ENCODE measurements around the gene PIP.
"Not testable (repeated sequence)": the region's sequence is repeated elsewhere in the genome, so short reads cannot be mapped to it uniquely, and the experiment has no call there.

The PIP gene

GRCh38 chr7:143126146-143126545 lies 5.7 kb upstream of the PIP start:
- Histone ChIP-seq H3K36me3 (ENCODE audit: control insufficient read depth, insufficient read depth, low read length, severe bottlenecking) (no peaks in the 10 kb centered on the region), H3K9me3 (ENCODE audit: control insufficient read depth, low read length) (peaks cover 3% of the 10 kb centered on the region), H3K4me1 (ENCODE audit: control insufficient read depth, insufficient read depth, low read length) (peaks cover 5% of the 10 kb centered on the region), H3K9ac (ENCODE audit: low read length) (no peak overlapping the region), H3K4me3 (ENCODE audit: low read length) (no peak overlapping the region), H3K27me3 (replicated peaks; ENCODE audit: control insufficient read depth, insufficient read depth, low read length) (no peaks in the 10 kb centered on the region)
- DNase-seq (ENCODE audit: low read depth) = peak; percentile 91

GRCh38 chr7:143129051-143129450 lies 2.8 kb upstream of the PIP start:
- peaks cover 5% of the 10 kb centered on the region for H3K4me1 ChIP-seq (ENCODE audit: control insufficient read depth, insufficient read depth, low read length)
- no peak for DNase-seq (ENCODE audit: low read depth)
- H3K27me3 ChIP-seq (replicated peaks; ENCODE audit: control insufficient read depth, insufficient read depth, low read length) = no peaks in the 10 kb centered on the region
- peaks cover 3% of the 10 kb centered on the region for H3K9me3 ChIP-seq (ENCODE audit: control insufficient read depth, low read length)
- no peak overlapping the region for H3K4me3 ChIP-seq (ENCODE audit: low read length)
- no peak overlapping the region for H3K9ac ChIP-seq (ENCODE audit: low read length)
- H3K36me3 ChIP-seq (ENCODE audit: control insufficient read depth, insufficient read depth, low read length, severe bottlenecking) = no peaks in the 10 kb centered on the region

GRCh38 chr7:143129477-143129876 lies 2.4 kb upstream of the PIP start:
- Histone ChIP-seq H3K4me1 (ENCODE audit: control insufficient read depth, insufficient read depth, low read length) (peaks cover 5% of the 10 kb centered on the region), H3K36me3 (ENCODE audit: control insufficient read depth, insufficient read depth, low read length, severe bottlenecking) (no peaks in the 10 kb centered on the region), H3K27me3 (replicated peaks; ENCODE audit: control insufficient read depth, insufficient read depth, low read length) (no peaks in the 10 kb centered on the region), H3K4me3 (ENCODE audit: low read length) (no peak overlapping the region), H3K9ac (ENCODE audit: low read length) (no peak overlapping the region), H3K9me3 (ENCODE audit: control insufficient read depth, low read length) (peaks cover 3% of the 10 kb centered on the region)
- no peak for DNase-seq (ENCODE audit: low read depth)

- Histone ChIP-seq H3K27me3 (replicated peaks; ENCODE audit: control insufficient read depth, insufficient read depth, low read length) (no peaks in the 10 kb centered on the region), H3K4me3 (ENCODE audit: low read length) (no peak overlapping the region), H3K36me3 (ENCODE audit: control insufficient read depth, insufficient read depth, low read length, severe bottlenecking) (no peaks in the 10 kb centered on the region), H3K9me3 (ENCODE audit: control insufficient read depth, low read length) (peaks cover 3% of the 10 kb centered on the region), H3K9ac (ENCODE audit: low read length) (no peak overlapping the region), H3K4me1 (ENCODE audit: control insufficient read depth, insufficient read depth, low read length) (peaks cover 4% of the 10 kb centered on the region)
- no peak for DNase-seq (ENCODE audit: low read depth)
Measured at GRCh38 chr7:143130541-143130940, 1.3 kb upstream of the PIP start.

- H3K27me3 ChIP-seq (replicated peaks; ENCODE audit: control insufficient read depth, insufficient read depth, low read length) = no peaks in the 10 kb centered on the region
- H3K36me3 ChIP-seq (ENCODE audit: control insufficient read depth, insufficient read depth, low read length, severe bottlenecking) = no peaks in the 10 kb centered on the region
- no peak overlapping the region for H3K4me3 ChIP-seq (ENCODE audit: low read length)
- H3K4me1 ChIP-seq (ENCODE audit: control insufficient read depth, insufficient read depth, low read length) = peaks cover 2% of the 10 kb centered on the region
- no peaks in the 10 kb centered on the region for H3K9me3 ChIP-seq (ENCODE audit: control insufficient read depth, low read length)
- peak; percentile 77 for DNase-seq (ENCODE audit: low read depth)
- H3K9ac ChIP-seq (ENCODE audit: low read length) = no peak overlapping the region
Measured at GRCh38 chr7:143147070-143147469, 15.2 kb downstream of the PIP start.

- Histone ChIP-seq H3K9ac (ENCODE audit: low read length) (no peak overlapping the region), H3K27me3 (replicated peaks; ENCODE audit: control insufficient read depth, insufficient read depth, low read length) (no peaks in the 10 kb centered on the region), H3K36me3 (ENCODE audit: control insufficient read depth, insufficient read depth, low read length, severe bottlenecking) (no peaks in the 10 kb centered on the region), H3K4me3 (ENCODE audit: low read length) (no peak overlapping the region), H3K9me3 (ENCODE audit: control insufficient read depth, low read length) (no peaks in the 10 kb centered on the region), H3K4me1 (ENCODE audit: control insufficient read depth, insufficient read depth, low read length) (peaks cover 2% of the 10 kb centered on the region)
- no peak for DNase-seq (ENCODE audit: low read depth)
Measured at GRCh38 chr7:143148050-143148449, 16.2 kb downstream of the PIP start.

GRCh38 chr7:143148651-143149050 lies 16.8 kb downstream of the PIP start:
- no peaks in the 10 kb centered on the region for H3K9me3 ChIP-seq (ENCODE audit: control insufficient read depth, low read length)
- H3K36me3 ChIP-seq (ENCODE audit: control insufficient read depth, insufficient read depth, low read length, severe bottlenecking) = no peaks in the 10 kb centered on the region
- DNase-seq (ENCODE audit: low read depth) = no peak
- H3K9ac ChIP-seq (ENCODE audit: low read length) = no peak overlapping the region
- peaks cover 2% of the 10 kb centered on the region for H3K4me1 ChIP-seq (ENCODE audit: control insufficient read depth, insufficient read depth, low read length)
- no peaks in the 10 kb centered on the region for H3K27me3 ChIP-seq (replicated peaks; ENCODE audit: control insufficient read depth, insufficient read depth, low read length)
- H3K4me3 ChIP-seq (ENCODE audit: low read length) = no peak overlapping the region

DNA sequence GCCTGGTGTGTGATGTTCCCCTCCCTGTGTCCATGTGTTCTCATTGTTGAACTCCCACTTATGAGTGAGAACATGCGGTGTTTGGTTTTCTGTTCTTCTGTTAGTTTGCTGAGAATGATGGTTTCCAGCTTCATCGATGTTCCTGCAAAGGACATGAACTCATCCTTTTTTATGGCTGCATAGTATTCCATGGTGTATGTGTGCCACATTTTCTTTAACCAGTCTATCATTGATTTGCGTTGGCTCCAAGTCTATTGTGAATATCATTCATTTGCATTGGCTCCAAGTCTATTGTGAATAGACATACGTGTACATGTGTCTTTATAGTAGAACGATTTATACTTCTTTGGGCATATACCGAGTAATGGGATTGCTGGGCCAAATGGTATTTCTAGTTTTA lies 18.8 kb downstream of the PIP start:
- not testable (repeated sequence) for H3K9me3 ChIP-seq (ENCODE audit: control insufficient read depth, low read length); H3K27me3 ChIP-seq (replicated peaks; ENCODE audit: control insufficient read depth, insufficient read depth, low read length); H3K4me1 ChIP-seq (ENCODE audit: control insufficient read depth, insufficient read depth, low read length); H3K9ac ChIP-seq (ENCODE audit: low read length); H3K36me3 ChIP-seq (ENCODE audit: control insufficient read depth, insufficient read depth, low read length, severe bottlenecking); DNase-seq (ENCODE audit: low read depth); H3K4me3 ChIP-seq (ENCODE audit: low read length)

GRCh38 chr7:143158617-143159016 lies 26.7 kb downstream of the PIP start:
- H3K4me1 ChIP-seq (ENCODE audit: control insufficient read depth, insufficient read depth, low read length); H3K4me3 ChIP-seq (ENCODE audit: low read length); H3K36me3 ChIP-seq (ENCODE audit: control insufficient read depth, insufficient read depth, low read length, severe bottlenecking); H3K9me3 ChIP-seq (ENCODE audit: control insufficient read depth, low read length); H3K27me3 ChIP-seq (replicated peaks; ENCODE audit: control insufficient read depth, insufficient read depth, low read length); DNase-seq (ENCODE audit: low read depth); H3K9ac ChIP-seq (ENCODE audit: low read length): not testable (repeated sequence)

DNA sequence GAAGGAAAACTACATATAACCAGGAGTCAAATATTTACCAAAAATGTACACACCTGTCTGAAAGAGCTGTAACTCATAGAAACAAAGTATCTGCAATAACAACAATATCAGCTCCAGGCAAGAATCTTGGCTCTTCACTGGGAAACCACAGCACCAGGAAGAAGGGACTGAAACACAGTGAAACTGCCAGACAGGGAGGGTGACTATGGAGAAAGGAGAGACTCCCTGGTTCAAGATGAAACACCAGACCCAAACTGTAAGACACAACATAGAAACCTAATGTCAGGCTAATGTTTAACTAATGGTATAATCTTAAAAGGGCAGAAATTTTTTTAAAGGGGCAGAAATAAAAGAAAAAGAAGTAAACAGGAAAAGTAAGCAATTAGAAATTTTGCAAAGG lies 39.8 kb downstream of the PIP start:
- H3K36me3 ChIP-seq (ENCODE audit: control insufficient read depth, insufficient read depth, low read length, severe bottlenecking) = no peaks in the 10 kb centered on the region

DNA sequence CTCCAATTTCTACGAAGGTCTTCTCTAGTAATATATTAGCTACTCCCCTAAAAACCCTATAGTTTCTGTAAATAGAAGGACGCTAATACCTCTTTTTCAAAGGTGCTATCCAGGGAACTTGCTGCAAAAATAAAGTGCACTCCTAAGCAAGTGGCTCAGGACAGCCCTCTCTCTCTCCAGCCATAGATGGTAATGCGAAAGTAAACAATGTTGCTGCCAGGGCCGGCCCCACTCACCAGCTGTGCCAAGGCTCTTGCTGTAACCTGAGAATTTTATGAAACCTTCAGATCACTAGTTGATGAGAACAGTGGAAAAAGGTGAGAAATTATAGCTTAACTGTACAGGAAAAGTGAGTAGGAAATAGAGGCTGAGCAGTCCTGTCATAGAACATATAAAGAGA lies 40.5 kb downstream of the PIP start:
- no peaks in the 10 kb centered on the region for H3K27me3 ChIP-seq (replicated peaks; ENCODE audit: control insufficient read depth, insufficient read depth, low read length)
- no peak overlapping the region for H3K4me3 ChIP-seq (ENCODE audit: low read length)
- no peaks in the 10 kb centered on the region for H3K4me1 ChIP-seq (ENCODE audit: control insufficient read depth, insufficient read depth, low read length)
- no peak overlapping the region for H3K9ac ChIP-seq (ENCODE audit: low read length)
- peaks cover 3% of the 10 kb centered on the region for H3K9me3 ChIP-seq (ENCODE audit: control insufficient read depth, low read length)
- H3K36me3 ChIP-seq (ENCODE audit: control insufficient read depth, insufficient read depth, low read length, severe bottlenecking) = no peaks in the 10 kb centered on the region
- DNase-seq (ENCODE audit: low read depth) = peak; percentile 77

More for the DNA sequence above, 39.8 kb downstream of the PIP start:
- Histone ChIP-seq H3K9me3 (ENCODE audit: control insufficient read depth, low read length) (no peaks in the 10 kb centered on the region), H3K27me3 (replicated peaks; ENCODE audit: control insufficient read depth, insufficient read depth, low read length) (no peaks in the 10 kb centered on the region), H3K4me1 (ENCODE audit: control insufficient read depth, insufficient read depth, low read length) (no peaks in the 10 kb centered on the region), H3K9ac (ENCODE audit: low read length) (no peak overlapping the region), H3K4me3 (ENCODE audit: low read length) (no peak overlapping the region)
- DNase-seq (ENCODE audit: low read depth) = peak; percentile 39

GRCh38 chr7:143176128-143176527 lies 44.3 kb downstream of the PIP start:
- H3K4me1 ChIP-seq (ENCODE audit: control insufficient read depth, insufficient read depth, low read length) = no peaks in the 10 kb centered on the region
- H3K9ac ChIP-seq (ENCODE audit: low read length) = no peak overlapping the region
- no peaks in the 10 kb centered on the region for H3K36me3 ChIP-seq (ENCODE audit: control insufficient read depth, insufficient read depth, low read length, severe bottlenecking)
- H3K4me3 ChIP-seq (ENCODE audit: low read length) = no peak overlapping the region
- peaks cover 16% of the 10 kb centered on the region for H3K9me3 ChIP-seq (ENCODE audit: control insufficient read depth, low read length)
- no peaks in the 10 kb centered on the region for H3K27me3 ChIP-seq (replicated peaks; ENCODE audit: control insufficient read depth, insufficient read depth, low read length)
- DNase-seq (ENCODE audit: low read depth) = no peak

Data from adipocyte (in vitro differentiated cells).